ENCODE measurements around the gene IQSEC1.
"Not testable (repeated sequence)": the region's sequence is repeated elsewhere in the genome, so short reads cannot be mapped to it uniquely, and the experiment has no call there.

Gene IQSEC1

DNA sequence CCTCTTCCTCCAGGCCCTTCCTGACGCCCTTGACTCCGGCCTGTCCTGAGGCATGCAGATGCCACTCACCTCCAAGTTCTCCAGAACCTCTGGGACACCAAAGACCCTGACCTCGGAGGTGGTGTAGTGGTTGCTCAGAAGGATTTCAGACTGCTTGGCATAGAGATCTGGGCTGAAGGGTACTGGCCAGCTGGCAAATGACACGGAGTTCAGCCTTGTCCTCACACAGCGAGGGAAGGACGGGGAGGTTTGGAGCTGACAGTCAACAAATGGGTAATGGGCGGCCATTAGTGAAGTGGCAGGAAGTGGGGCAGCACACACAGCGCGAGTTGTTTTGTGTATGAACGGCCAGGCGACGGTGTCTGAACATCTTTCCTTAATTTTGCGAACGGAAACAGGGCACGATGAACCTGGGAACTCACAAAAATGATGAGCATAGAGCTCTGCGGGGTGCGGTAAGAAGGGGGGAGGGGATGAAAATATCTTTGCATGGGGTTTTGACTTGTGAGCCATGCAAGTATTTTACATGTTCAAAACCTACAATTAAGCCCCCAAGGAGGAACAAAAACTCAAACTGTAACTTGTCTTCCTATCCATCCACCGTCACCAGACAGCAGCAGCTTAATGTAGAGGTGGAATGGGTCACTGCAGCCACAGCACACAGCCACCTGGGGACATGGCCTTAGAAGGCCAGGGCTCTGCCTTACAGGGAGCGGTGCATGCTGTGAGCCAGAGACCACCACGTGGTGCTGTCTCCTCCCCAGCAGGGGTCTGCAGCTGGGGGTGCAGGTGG, 188.2 kb downstream of the IQSEC1 start:
- no peak for DNase-seq

GRCh38 chr3:12884186-12884680, 189.0 kb downstream of the IQSEC1 start:
- DNase-seq = no peak

DNA sequence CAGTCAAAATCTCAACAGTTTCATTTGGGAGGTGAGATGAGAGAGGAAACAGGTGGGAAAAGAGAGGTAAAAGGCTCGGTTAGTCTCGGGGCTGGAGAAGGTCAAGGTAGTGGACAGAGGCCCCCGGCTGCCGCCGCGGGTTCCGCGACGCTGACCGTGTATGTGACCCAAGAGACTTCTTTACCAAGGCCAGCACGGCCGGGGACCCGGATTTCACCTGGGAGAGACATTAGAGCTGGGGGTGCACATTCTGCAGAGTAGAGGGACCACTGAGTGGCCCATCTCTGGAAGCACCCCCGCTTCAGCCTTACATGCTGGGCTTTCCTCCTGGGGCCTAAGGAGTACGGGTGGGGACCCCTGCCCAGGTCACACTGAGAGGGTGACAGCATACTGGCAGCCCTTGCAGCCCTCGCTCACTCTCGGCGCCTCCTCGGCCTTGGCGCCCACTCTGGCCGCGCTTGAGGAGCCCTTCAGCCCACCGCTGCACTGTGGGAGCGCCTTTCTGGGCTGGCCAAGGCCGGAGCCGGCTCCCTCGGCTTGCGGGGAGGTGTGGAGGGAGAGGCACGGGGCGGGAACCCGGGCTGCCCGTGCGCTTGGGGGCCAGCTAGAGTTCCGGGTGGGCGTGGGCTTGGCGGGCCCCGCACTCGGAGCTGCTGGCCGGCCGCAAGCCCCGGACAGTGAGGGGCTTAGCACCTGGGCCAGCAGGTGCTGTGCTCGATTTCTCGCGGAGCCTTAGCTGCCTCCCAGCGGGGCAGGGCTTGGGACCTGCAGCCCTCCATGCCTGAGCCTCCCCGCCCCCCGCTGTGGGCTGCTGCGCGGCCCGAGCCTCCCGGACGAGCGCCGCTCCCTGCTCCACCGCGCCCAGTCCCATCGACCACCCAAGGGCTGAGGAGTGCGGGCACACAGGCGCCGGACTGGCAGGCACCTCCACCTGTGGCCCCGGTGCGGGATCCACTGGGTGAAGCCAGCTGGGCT, 190.6 kb downstream of the IQSEC1 start:
- DNase-seq = no peak

GRCh38 chr3:12881858-12882257, 191.4 kb downstream of the IQSEC1 start:
- not testable (repeated sequence) for DNase-seq

- no peak for DNase-seq
These were observed 193.9 kb downstream of the IQSEC1 start for GRCh38 chr3:12879191-12879815.

DNA sequence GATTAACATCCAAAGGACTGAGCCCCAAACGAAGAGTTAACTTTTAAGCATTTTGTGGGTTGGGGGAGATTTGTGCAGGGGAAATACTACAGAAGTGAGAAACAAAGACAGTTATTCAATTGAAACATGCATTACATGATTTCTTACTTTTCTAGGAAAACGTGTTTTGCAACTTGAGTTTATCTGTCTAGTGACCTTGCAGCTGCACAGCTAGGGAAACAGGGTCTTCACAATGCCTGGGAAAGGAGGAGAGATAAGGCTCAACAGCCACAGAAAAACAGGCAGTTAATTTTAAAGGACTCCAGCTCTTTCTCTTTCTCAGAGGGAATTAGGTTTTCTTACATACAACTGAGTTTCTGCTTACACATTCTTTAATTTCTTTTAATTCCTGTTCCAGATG, 194.5 kb downstream of the IQSEC1 start:
- DNase-seq = not testable (repeated sequence)

- no peak for DNase-seq
These were observed 195.1 kb downstream of the IQSEC1 start for GRCh38 chr3:12878141-12878574.

- DNase-seq = no peak
These were observed 196.2 kb downstream of the IQSEC1 start for GRCh38 chr3:12877040-12877439.

GRCh38 chr3:12875857-12876836, 197.1 kb downstream of the IQSEC1 start:
- DNase-seq = peak; percentile 14

DNA sequence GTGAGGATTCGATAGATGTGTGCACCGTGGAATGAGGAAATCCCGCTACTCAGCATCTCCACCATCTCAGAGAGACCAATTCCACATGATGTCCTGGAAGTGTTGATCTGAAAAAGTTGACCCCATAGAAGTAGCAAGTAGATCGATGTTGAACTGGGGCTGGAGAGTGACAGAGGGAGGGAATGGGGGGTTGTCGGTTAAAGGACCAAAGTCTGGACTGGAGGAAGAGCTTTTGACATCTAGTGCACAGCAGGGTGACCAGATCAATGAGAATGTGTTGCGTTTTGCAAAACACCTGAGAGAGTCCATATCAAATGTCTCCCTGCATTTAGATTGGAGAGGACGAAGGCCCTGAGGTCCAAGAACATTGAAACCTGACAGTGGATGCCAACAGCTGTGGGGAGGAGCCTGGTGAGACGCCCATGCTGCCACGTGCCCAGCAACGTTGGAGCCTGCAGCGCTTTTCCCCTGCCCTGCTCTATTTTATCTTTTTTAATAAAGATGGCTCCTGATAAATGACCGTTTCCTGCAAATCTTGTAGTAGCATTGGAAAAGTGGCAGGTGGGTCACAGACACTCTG, 201.7 kb downstream of the IQSEC1 start:
- no peak for DNase-seq

- DNase-seq = peak; percentile 16
These were observed 202.3 kb downstream of the IQSEC1 start for GRCh38 chr3:12870942-12871341.

- peak; percentile 31 for DNase-seq
These were observed 204.1 kb downstream of the IQSEC1 start for GRCh38 chr3:12869035-12869621.

- peak; percentile 62 for DNase-seq
These were observed 204.9 kb downstream of the IQSEC1 start for GRCh38 chr3:12868039-12869034.

DNA sequence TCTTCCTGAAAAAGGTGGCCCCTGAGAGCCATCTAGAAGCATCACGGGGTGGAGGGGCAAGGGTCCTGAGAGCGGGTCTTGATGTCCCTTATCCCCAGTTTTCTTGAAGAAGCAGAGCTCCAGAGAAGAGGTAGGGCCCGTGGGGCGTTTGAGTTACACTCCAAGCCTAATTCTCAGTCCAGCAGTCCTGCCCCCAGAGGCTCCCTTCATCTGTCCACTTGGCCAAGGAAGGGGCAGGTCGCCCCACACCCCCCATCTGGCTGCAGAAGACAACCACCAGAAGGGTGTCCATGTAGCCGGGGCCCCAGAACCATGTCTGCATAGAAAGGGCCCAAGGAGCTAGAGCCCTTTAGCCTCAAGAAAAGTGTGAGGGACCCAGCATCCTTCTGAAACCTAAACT, 206.4 kb downstream of the IQSEC1 start:
- DNase-seq = no peak

DNA sequence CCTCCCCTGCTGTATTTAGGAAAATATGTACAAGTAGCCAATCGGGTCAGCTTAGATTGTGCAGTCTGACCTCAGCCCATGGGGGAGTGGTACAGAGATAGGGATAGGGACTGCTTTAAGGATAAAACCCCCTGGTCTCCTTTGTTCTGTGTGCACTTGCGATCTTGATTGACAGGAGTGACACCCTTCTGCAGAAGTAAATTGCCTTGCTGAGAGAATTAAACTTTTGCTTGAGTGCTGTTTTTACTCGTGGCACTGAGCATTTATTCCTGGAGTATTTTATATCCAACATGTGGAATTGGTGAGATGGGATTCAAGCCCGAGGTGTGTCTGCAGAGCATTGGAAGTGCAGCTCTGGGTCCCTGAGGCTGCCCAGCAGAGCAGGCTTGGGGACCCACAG, 208.0 kb downstream of the IQSEC1 start:
- DNase-seq = no peak

DNA sequence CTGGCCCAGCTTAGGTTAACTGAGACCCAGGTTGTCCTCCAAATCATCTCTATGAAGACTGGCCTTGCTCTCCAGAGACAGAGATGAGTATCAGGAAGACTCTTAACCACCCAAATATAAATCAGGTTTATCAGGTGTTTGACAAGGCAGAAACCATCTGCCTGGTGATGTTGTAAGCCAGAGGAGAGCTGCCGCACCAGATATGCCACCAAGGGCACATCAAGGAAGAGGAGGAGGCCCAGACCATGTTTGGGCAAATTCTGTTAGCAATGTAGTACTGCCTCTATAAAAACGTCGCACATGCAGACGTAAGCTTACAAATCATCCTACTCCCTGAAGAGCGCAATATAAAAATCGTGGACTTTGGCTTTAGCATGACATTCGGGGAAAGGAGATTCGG, 210.8 kb downstream of the IQSEC1 start:
- no peak for DNase-seq

DNA sequence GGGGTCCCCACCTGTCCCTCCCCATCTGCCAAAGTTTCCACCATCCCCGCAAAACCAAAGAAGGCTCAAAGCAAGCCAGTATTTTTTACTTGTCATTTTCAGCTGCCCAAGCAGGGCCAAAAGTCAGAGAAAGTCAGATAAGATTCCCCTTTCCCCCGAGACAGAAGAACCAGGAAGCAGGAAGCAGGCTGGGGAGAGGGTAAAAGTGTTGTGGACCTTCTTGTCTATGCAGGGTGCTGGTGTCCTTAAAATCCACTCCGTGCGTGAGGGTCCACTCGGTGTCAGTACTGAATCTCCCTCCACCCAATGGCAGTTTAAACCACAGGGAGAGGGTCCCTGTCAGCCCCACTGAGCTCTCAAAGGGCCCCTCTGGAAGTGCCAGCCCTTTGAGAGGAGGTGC, 211.6 kb downstream of the IQSEC1 start:
- DNase-seq = no peak

GRCh38 chr3:12859840-12860239, 213.4 kb downstream of the IQSEC1 start:
- DNase-seq = no peak

DNA sequence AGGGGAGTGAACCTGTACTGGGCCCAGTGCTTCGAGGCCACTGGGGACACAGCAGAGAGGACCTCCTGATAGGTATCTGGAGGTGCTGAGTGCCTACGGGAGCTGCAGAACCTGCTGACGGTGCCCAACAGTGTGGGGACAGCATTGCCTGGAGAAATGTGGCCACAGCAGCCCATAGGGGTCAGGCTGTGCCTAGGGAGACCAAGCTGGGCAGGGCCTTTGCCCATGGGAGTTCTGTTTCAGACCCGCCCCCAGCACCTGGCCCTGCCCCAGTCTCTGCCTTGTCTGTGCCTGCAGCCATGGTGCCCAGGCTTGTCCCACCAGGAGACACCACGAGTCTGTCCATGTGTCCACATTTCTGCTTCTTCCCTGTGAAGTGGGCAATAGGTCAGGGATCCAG, 216.6 kb downstream of the IQSEC1 start:
- DNase-seq = no peak

GRCh38 chr3:12854565-12854964, 218.7 kb downstream of the IQSEC1 start:
- no peak for DNase-seq

Measured in activated naive CD4-positive, alpha-beta T cell treated with Interleukin-2 at 50 U/mL for 16 hours (primary cell).